Astrocyte (in vitro differentiated cells and primary cell): ENCODE data around the gene MAT2A. TPM values are rescaled to one million over a fixed set of nuclear protein-coding genes. Genes with fewer than 3 reads are reported as not detected.
A peak's percentile ranks its signal among the peaks of the same experiment; 100 is the strongest.

ENCODE experiments used
- DNase-seq: peaks from one replicate; pipeline ENCODE4 v3.0.0-alpha.2; 2010; ENCODE audit warnings: low read depth
- FAIRE-seq: peaks from 2 replicates; lab custom pipeline; 2011; peaks lifted over from hg19 to GRCh38; lab: Jason Lieb, UNC
- H2AFZ ChIP-seq: 2 replicates; pipeline ENCODE4 v1.6.0; 2012; ENCODE audit warnings: low read depth, low read length, inconsistent platforms
- H3K27ac ChIP-seq: 2 replicates; pipeline ENCODE4 v1.5.1; 2011; ENCODE audit warnings: low read depth, low read length, inconsistent platforms
- H3K27me3 ChIP-seq: 2 replicates; pipeline ENCODE4 v1.6.0; 2011; ENCODE audit warnings: low read length, inconsistent platforms; ENCODE audit not compliant: insufficient read depth
- H3K36me3 ChIP-seq: 2 replicates; pipeline ENCODE4 v1.5.1; 2011; ENCODE audit warnings: low read length, inconsistent platforms; ENCODE audit not compliant: insufficient read depth
- H3K4me1 ChIP-seq: 2 replicates; pipeline ENCODE4 v1.5.1; 2011; ENCODE audit warnings: low read length, inconsistent platforms; ENCODE audit not compliant: insufficient read depth
- H3K4me2 ChIP-seq: 2 replicates; pipeline ENCODE4 v1.6.0; 2012; ENCODE audit warnings: low read length, inconsistent platforms
- H3K4me3 ChIP-seq: 2 replicates; pipeline ENCODE4 v1.5.1; 2011; ENCODE audit warnings: low read depth, mild to moderate bottlenecking, low read length, inconsistent platforms; ENCODE audit not compliant: insufficient read depth
- H3K79me2 ChIP-seq: 2 replicates; pipeline ENCODE4 v1.6.0; 2012; ENCODE audit warnings: mild to moderate bottlenecking, low read length, inconsistent platforms; ENCODE audit not compliant: insufficient read depth
- H3K9ac ChIP-seq: 2 replicates; pipeline ENCODE4 v1.6.0; 2012; ENCODE audit warnings: mild to moderate bottlenecking, low read length, inconsistent platforms
- H3K9me3 ChIP-seq: 2 replicates; pipeline ENCODE4 v1.5.1; 2012; ENCODE audit warnings: low read depth, mild to moderate bottlenecking, low read length, inconsistent platforms; ENCODE audit not compliant: insufficient read depth
- H4K20me1 ChIP-seq: 2 replicates; pipeline ENCODE4 v1.6.0; 2012; ENCODE audit warnings: low read length, inconsistent platforms; ENCODE audit not compliant: insufficient read depth
- H3K27ac Mint-ChIP-seq: one replicate; pipeline ENCODE4 v1.8.0; 2021; ENCODE audit warnings: mild to moderate bottlenecking, mixed read lengths; ENCODE audit not compliant: unreplicated experiment
- H3K27me3 Mint-ChIP-seq: one replicate; pipeline ENCODE4 v1.8.0; 2021; ENCODE audit warnings: low read depth, mixed read lengths; ENCODE audit not compliant: unreplicated experiment
- H3K36me3 Mint-ChIP-seq: one replicate; pipeline ENCODE4 v1.8.0; 2021; ENCODE audit warnings: low read depth, mixed read lengths; ENCODE audit not compliant: unreplicated experiment
- H3K4me1 Mint-ChIP-seq: one replicate; pipeline ENCODE4 v1.8.0; 2021; ENCODE audit warnings: low read depth, mixed read lengths; ENCODE audit not compliant: unreplicated experiment
- H3K4me3 Mint-ChIP-seq: one replicate; pipeline ENCODE4 v1.8.0; 2021; ENCODE audit warnings: mild to moderate bottlenecking, moderate library complexity, mixed read lengths; ENCODE audit not compliant: unreplicated experiment
- H3K9me3 Mint-ChIP-seq: one replicate; pipeline ENCODE4 v1.8.0; 2021; ENCODE audit warnings: mild to moderate bottlenecking, mixed read lengths; ENCODE audit not compliant: unreplicated experiment
- EZH2 ChIP-seq: IDR thresholded peaks from 2 replicates; pipeline ENCODE4 v1.6.1; 2012; ENCODE audit warnings: mild to moderate bottlenecking, low read length, inconsistent platforms; ENCODE audit not compliant: insufficient read depth
- total RNA-seq: library from RNA; stranded (reverse); gene quantifications from 2 replicates; pipeline ENCODE4 v1.2.1, GENCODE V29; 2021
- TF ChIP-seq, protein P1 (sequence below): IDR thresholded peaks from 2 replicates; pipeline ENCODE4 v1.5.1; 2011; ENCODE audit warnings: low read depth, mild to moderate bottlenecking, inconsistent platforms, low read length, moderate library complexity; ENCODE audit not compliant: insufficient read depth

MAT2A gene
- total RNA-seq, 1 donor from 2014 or later, result 180 TPM

DNA sequence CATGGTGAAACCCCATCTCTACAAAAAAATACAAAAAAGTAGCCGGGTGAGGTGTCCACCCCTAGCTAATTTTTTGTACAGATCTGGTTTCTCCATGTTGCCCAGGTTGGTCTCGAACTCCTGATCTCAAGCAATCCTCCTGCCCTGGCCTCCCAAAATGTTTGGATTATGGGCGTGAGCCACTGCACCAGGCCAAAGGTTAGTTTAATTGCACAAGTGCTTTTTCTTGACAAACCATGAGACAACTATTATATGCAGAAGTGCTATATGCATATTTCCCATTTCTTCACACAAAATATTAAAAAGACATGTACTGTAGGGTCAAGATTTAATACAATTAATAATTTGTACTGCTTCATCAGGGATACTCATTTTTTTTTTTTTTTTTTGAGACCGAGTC lies 27.3 kb downstream of the MAT2A start:
- Histone ChIP-seq H4K20me1 (no peaks in the 10 kb centered on the region), H3K27me3 (peaks cover 9% of the 10 kb centered on the region), H3K9me3 (no peaks in the 10 kb centered on the region), H3K4me2 (no peak overlapping the region), H3K4me3 (no peak overlapping the region), H2AFZ (no peak overlapping the region), H3K79me2 (no peaks in the 10 kb centered on the region), H3K4me1 (no peaks in the 10 kb centered on the region), H3K27ac (no peak overlapping the region), H3K9ac (no peak overlapping the region), H3K36me3 (no peaks in the 10 kb centered on the region)
- H3K9me3 Mint-ChIP-seq, result peaks cover 2% of the 10 kb centered on the region
- no peaks in the 10 kb centered on the region for H3K36me3 Mint-ChIP-seq
- no peak overlapping the region for H3K4me3 Mint-ChIP-seq
- H3K27ac Mint-ChIP-seq, result no peak overlapping the region
- TF ChIP-seq, protein P1, sequence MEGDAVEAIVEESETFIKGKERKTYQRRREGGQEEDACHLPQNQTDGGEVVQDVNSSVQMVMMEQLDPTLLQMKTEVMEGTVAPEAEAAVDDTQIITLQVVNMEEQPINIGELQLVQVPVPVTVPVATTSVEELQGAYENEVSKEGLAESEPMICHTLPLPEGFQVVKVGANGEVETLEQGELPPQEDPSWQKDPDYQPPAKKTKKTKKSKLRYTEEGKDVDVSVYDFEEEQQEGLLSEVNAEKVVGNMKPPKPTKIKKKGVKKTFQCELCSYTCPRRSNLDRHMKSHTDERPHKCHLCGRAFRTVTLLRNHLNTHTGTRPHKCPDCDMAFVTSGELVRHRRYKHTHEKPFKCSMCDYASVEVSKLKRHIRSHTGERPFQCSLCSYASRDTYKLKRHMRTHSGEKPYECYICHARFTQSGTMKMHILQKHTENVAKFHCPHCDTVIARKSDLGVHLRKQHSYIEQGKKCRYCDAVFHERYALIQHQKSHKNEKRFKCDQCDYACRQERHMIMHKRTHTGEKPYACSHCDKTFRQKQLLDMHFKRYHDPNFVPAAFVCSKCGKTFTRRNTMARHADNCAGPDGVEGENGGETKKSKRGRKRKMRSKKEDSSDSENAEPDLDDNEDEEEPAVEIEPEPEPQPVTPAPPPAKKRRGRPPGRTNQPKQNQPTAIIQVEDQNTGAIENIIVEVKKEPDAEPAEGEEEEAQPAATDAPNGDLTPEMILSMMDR, result no peak
- no peak for TF ChIP-seq EZH2
- peaks cover 5% of the 10 kb centered on the region for H3K4me1 Mint-ChIP-seq
- H3K27me3 Mint-ChIP-seq, result peaks cover 18% of the 10 kb centered on the region
- no peak for FAIRE-seq
- DNase-seq, result no peak

- no peak for FAIRE-seq
- Histone ChIP-seq H3K4me2 (no peak overlapping the region), H4K20me1 (no peaks in the 10 kb centered on the region), H3K9me3 (no peaks in the 10 kb centered on the region), H3K4me3 (no peak overlapping the region), H2AFZ (no peak overlapping the region), H3K4me1 (peaks cover 3% of the 10 kb centered on the region), H3K9ac (no peak overlapping the region), H3K27ac (no peak overlapping the region), H3K79me2 (no peaks in the 10 kb centered on the region), H3K27me3 (peaks cover 10% of the 10 kb centered on the region), H3K36me3 (no peaks in the 10 kb centered on the region)
- DNase-seq, result no peak
- no peak overlapping the region for H3K27ac Mint-ChIP-seq
- no peak overlapping the region for H3K4me3 Mint-ChIP-seq
- H3K36me3 Mint-ChIP-seq, result no peaks in the 10 kb centered on the region
- no peak for TF ChIP-seq EZH2
- TF ChIP-seq, protein P1, result no peak
- H3K4me1 Mint-ChIP-seq, result peaks cover 27% of the 10 kb centered on the region
- peaks cover 3% of the 10 kb centered on the region for H3K9me3 Mint-ChIP-seq
- H3K27me3 Mint-ChIP-seq, result peaks cover 16% of the 10 kb centered on the region
These were observed 36.8 kb downstream of the MAT2A start for GRCh38 chr2:85575739-85576138.

- Mint-ChIP-seq H3K36me3 (peaks cover 4% of the 10 kb centered on the region), H3K9me3 (no peaks in the 10 kb centered on the region), H3K27ac (peak overlapping the region; percentile 71), H3K27me3 (peaks cover 8% of the 10 kb centered on the region), H3K4me1 (peaks cover 27% of the 10 kb centered on the region), H3K4me3 (peak overlapping the region; percentile 79)
- Histone ChIP-seq H3K4me3 (no peak overlapping the region), H3K4me2 (no peak overlapping the region), H3K36me3 (no peaks in the 10 kb centered on the region), H2AFZ (no peak overlapping the region), H3K4me1 (peaks cover 3% of the 10 kb centered on the region), H4K20me1 (no peaks in the 10 kb centered on the region), H3K27me3 (no peaks in the 10 kb centered on the region), H3K79me2 (no peaks in the 10 kb centered on the region), H3K27ac (no peak overlapping the region), H3K9ac (no peak overlapping the region), H3K9me3 (no peaks in the 10 kb centered on the region)
- FAIRE-seq (no peak), DNase-seq (no peak)
- no peak for TF ChIP-seq EZH2
- TF ChIP-seq, protein P1, result no peak
These were observed 38.1 kb downstream of the MAT2A start for GRCh38 chr2:85577063-85577385.
